CD4-positive, alpha-beta T cell (primary cell): ENCODE measurements around the gene PRSS27. TPM values are rescaled to one million over a fixed set of nuclear protein-coding genes. Genes with fewer than 3 reads are reported as not detected.

Experiments
- ATAC-seq: fragments of 200-7000 bp; cut with Tn5 transposase; one replicate; pipeline ENCODE4 v1.10.0; 2022; ENCODE audit warnings: mild to moderate bottlenecking; ENCODE audit not compliant: poor library complexity
- CTCF ChIA-PET: fragments of 350-600 bp; sonication (Branson Sonifier 250); formaldehyde crosslinking; loops from one replicate; lab custom pipeline; 2021; ENCODE audit warnings: antibody characterized with exemption, inconsistent platforms; lab: Charles Lee
- POLR2A ChIA-PET: fragments of 350-600 bp; sonication (Branson Sonifier 250); formaldehyde crosslinking; loops from one replicate; lab custom pipeline; 2021; ENCODE audit warnings: antibody characterized with exemption, inconsistent platforms; lab: Charles Lee
- DNase-seq, 14 experiments: peaks; one replicate each; pipeline ENCODE4 v3.0.0-alpha.2; 2013 to 2020; ENCODE audit warnings: mixed read lengths in 2 of 14
- H3K27ac ChIP-seq, 2 donors: one replicate each; pipeline versions ENCODE4 v1.5.1 to v1.7.0; 2013; ENCODE audit warnings: low read length in 2 of 2, low read depth in 1 of 2, mild to moderate bottlenecking in 1 of 2
- H3K27me3 ChIP-seq, 2 experiments: 1 replicate in 1 of 2; 2 replicates in 1 of 2; pipeline versions ENCODE4 v1.6.1 to v1.7.0; 2013; ENCODE audit warnings: low read length in 2 of 2, control low read depth in 1 of 2, mild to moderate bottlenecking in 1 of 2, moderate library complexity in 1 of 2; ENCODE audit not compliant: insufficient read depth in 2 of 2, control insufficient read depth in 1 of 2
- H3K36me3 ChIP-seq: one replicate; pipeline ENCODE4 v1.6.1; 2013; ENCODE audit warnings: low read length, control low read depth; ENCODE audit not compliant: insufficient read depth
- H3K4me1 ChIP-seq: one replicate; pipeline ENCODE4 v1.6.1; 2013; ENCODE audit warnings: low read length, control low read depth; ENCODE audit not compliant: insufficient read depth
- H3K4me3 ChIP-seq: one replicate; pipeline ENCODE4 v1.5.1; 2013; ENCODE audit warnings: mild to moderate bottlenecking, low read length, moderate library complexity
- H3K9me3 ChIP-seq, 2 experiments: 1 replicate in 1 of 2; 2 replicates in 1 of 2; pipeline versions ENCODE4 v1.6.1 to v1.7.0; 2013; ENCODE audit warnings: low read length in 2 of 2, mild to moderate bottlenecking in 2 of 2, control low read depth in 1 of 2, moderate library complexity in 1 of 2; ENCODE audit not compliant: control insufficient read depth in 1 of 2, insufficient read depth in 1 of 2
- H3K27ac Mint-ChIP-seq: one replicate; pipeline ENCODE4 v1.8.0; 2020; ENCODE audit warnings: mixed read lengths
- H3K27me3 Mint-ChIP-seq: one replicate; pipeline ENCODE4 v1.8.0; 2021; ENCODE audit warnings: mixed read lengths
- H3K36me3 Mint-ChIP-seq: one replicate; pipeline ENCODE4 v1.8.0; 2021; ENCODE audit warnings: low read depth, mixed read lengths
- H3K4me1 Mint-ChIP-seq: one replicate; pipeline ENCODE4 v1.8.0; 2021; ENCODE audit warnings: low read depth, mixed read lengths
- H3K4me3 Mint-ChIP-seq: one replicate; pipeline ENCODE4 v1.8.0; 2020; ENCODE audit warnings: mild to moderate bottlenecking, mixed read lengths
- H3K9me3 Mint-ChIP-seq: one replicate; pipeline ENCODE4 v1.8.0; 2020; ENCODE audit warnings: mixed read lengths
- intact Hi-C, 2 experiments: fragments of 100-400 bp; cut with DNase I in 1 of 2; cut with micrococcal nuclease in 1 of 2; formaldehyde crosslinking; loops; one replicate each; pipeline versions ENCODE4 v1.15.1 to v1.9.0; 2023 to 2025; cut with DNase I, micrococcal nuclease
- polyA plus RNA-seq, 2 donors: library from polyadenylated mRNA; unstranded; fragments of 120-200 nt; gene quantifications; one replicate each; pipeline ENCODE4 v1.2.1, GENCODE V29; 2013
- total RNA-seq, 174 experiments: library from RNA in 2 of 174; stranded (reverse) in 2 of 174; gene quantifications; one replicate each; pipeline ENCODE4 v1.2.3 and lab custom pipeline; 2021 to 2026
- TF ChIP-seq, protein P1 (sequence below): fragments of 200-600 bp; IDR thresholded peaks from one replicate; pipeline ENCODE4 v1.8.0; 2022; ENCODE audit warnings: antibody characterized with exemption, mild to moderate bottlenecking

PRSS27 gene
- total RNA-seq (under 1 TPM; 0.28 to 0.44 TPM), total RNA-seq (lab: John Stamatoyannopoulos, UW) (0.15 to 3.6 (median 1.1) reads per million in 172 experiments)
- polyA plus RNA-seq (2013, experiment 1 of 2) = 0.61 TPM
- polyA plus RNA-seq (2013, experiment 2 of 2) = 0.60 TPM

DNA sequence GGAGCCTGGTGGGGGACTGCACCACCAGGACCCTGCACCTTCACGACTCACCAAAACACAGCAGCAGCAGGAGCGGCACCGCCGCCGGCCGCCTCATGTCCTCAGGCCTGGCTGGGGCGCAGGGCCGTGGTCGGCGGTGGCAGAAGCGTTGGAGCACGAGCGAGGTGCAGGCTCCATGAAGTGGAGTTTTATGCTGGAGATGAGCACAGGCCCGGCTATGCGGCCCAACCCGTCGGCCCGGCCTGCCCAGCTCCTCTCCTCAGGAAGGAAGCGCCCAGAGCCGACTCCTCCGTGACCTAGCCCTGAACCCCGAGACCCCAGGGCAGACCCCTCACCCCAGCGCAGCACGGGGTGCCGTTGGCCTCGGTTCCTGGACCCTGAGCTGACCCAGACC lies at the start of gene PRSS27:
Gene PRSS27, minus strand, starts transcription at position 161 of the 394 bp plus-strand sequence. Its CDS starts 64 bp downstream, at position 97.
- peaks cover 5% of the 10 kb centered on the region for H3K27me3 Mint-ChIP-seq
- H3K36me3 Mint-ChIP-seq = no peaks in the 10 kb centered on the region
- Histone ChIP-seq H3K27me3 (peaks cover 0 to 2% of the 10 kb centered on the region in 2 experiments), H3K9me3 (no peaks in the 10 kb centered on the region), H3K4me1 (peaks cover 23% of the 10 kb centered on the region), H3K4me3 (peak within 1 kb of the TSS; percentile 55), H3K27ac (peak within 1 kb of the TSS in 1 of 2 donors; percentile 35), H3K36me3 (no peaks in the 10 kb centered on the region)
- H3K27ac Mint-ChIP-seq = peak within 1 kb of the TSS; percentile 30
- H3K9me3 Mint-ChIP-seq = no peaks in the 10 kb centered on the region
- POLR2A ChIA-PET = interaction anchor here (0.7 to 1.2 kb wide), 2 partner anchors 38 to 1534 kb away, joined by 3 read pairs; partner anchors contain the start of gene KCTD5
- ATAC-seq (no peak), DNase-seq (peak in 1 of 14 experiments; percentile 49)
- TF ChIP-seq, protein P1, sequence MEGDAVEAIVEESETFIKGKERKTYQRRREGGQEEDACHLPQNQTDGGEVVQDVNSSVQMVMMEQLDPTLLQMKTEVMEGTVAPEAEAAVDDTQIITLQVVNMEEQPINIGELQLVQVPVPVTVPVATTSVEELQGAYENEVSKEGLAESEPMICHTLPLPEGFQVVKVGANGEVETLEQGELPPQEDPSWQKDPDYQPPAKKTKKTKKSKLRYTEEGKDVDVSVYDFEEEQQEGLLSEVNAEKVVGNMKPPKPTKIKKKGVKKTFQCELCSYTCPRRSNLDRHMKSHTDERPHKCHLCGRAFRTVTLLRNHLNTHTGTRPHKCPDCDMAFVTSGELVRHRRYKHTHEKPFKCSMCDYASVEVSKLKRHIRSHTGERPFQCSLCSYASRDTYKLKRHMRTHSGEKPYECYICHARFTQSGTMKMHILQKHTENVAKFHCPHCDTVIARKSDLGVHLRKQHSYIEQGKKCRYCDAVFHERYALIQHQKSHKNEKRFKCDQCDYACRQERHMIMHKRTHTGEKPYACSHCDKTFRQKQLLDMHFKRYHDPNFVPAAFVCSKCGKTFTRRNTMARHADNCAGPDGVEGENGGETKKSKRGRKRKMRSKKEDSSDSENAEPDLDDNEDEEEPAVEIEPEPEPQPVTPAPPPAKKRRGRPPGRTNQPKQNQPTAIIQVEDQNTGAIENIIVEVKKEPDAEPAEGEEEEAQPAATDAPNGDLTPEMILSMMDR = no peak
- no peaks in the 10 kb centered on the region for H3K4me1 Mint-ChIP-seq
- CTCF ChIA-PET = no interaction called here
- H3K4me3 Mint-ChIP-seq = peak within 1 kb of the TSS; percentile 81
- intact Hi-C loops = loop anchor here in 1 of 2 experiments (2.0 to 5.0 kb wide), 2 partner anchors 47 to 147 kb away; no protein-coding TSS in a partner anchor

DNA sequence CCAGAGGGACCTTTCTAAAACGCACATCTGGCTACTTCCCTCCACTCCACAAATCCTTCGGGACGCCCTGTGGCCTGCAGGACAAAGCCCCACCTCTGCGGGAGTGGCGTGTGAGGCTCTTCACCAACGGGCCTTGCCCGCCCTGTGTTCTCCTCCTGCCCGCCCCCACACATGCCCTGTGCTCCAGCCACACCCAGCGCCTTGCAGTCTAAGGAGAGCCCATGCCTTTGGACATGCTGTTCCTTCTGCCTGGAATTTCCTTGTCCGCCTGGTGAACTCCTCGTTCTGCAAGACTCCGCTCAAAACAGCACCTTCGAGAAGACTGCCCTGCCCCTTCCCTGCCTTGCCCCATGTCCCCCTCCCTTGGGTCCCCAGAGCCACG lies 49.6 kb upstream of the PRSS27 start:
- intact Hi-C loops = no loop called here
- peaks cover 98% of the 10 kb centered on the region for H3K36me3 ChIP-seq
- H3K4me3 Mint-ChIP-seq = peak overlapping the region; percentile 58
- peak overlapping the region; percentile 64 for H3K27ac Mint-ChIP-seq
- H3K4me1 ChIP-seq = peaks cover 31% of the 10 kb centered on the region
- TF ChIP-seq, protein P1 = no peak
- ChIA-PET POLR2A (no interaction called here), CTCF (no interaction called here)
- H3K27ac ChIP-seq = no peak overlapping the region
- H3K9me3 Mint-ChIP-seq = no peaks in the 10 kb centered on the region
- H3K27me3 ChIP-seq = no peaks in the 10 kb centered on the region
- H3K36me3 Mint-ChIP-seq = peaks cover 94% of the 10 kb centered on the region
- H3K4me3 ChIP-seq = no peak overlapping the region
- H3K4me1 Mint-ChIP-seq = peaks cover 19% of the 10 kb centered on the region
- H3K9me3 ChIP-seq = no peaks in the 10 kb centered on the region
- ATAC-seq (peak; percentile 11), DNase-seq (no peak)
- H3K27me3 Mint-ChIP-seq = no peaks in the 10 kb centered on the region

DNA sequence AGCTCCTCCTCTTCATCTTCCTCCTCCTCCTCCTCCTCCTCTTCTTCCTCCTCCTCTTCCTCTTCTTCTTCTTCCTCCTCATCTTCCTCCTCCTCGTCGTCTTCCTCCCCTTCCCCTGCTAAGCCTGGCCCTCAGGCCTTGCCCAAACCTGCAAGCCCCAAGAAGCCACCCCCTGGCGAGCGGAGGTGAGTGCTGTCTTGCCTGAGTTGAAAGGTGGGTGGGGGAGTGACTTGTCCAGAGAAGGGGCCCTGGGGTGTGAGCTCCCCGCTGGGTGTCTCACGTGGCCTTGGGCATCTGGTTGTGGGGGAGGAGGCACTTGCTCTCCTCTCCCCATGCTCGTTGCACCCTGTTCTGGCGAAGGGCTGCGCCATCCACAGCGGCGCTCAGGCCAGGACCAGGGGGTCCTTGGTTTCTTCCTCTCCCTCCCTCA lies 49.1 kb upstream of the PRSS27 start:
- Mint-ChIP-seq H3K27ac (peak overlapping the region; percentile 64), H3K4me1 (peaks cover 19% of the 10 kb centered on the region), H3K4me3 (no peak overlapping the region), H3K9me3 (no peaks in the 10 kb centered on the region), H3K27me3 (no peaks in the 10 kb centered on the region), H3K36me3 (peaks cover 99% of the 10 kb centered on the region)
- no peaks in the 10 kb centered on the region for H3K9me3 ChIP-seq
- H3K4me3 ChIP-seq = no peak overlapping the region
- peaks cover 26% of the 10 kb centered on the region for H3K4me1 ChIP-seq
- peak in 1 of 14 experiments; percentile 27 for DNase-seq
- H3K27ac ChIP-seq = no peak overlapping the region
- CTCF ChIA-PET = no interaction called here
- POLR2A ChIA-PET = interaction anchor here (0.6 to 1.0 kb wide), 2 partner anchors 17 to 799 kb away, joined by 3 to 6 read pairs; partner anchors contain the start of gene SRRM2
- TF ChIP-seq, protein P1 = no peak
- no peak for ATAC-seq
- H3K36me3 ChIP-seq = peaks cover 98% of the 10 kb centered on the region
- no peaks in the 10 kb centered on the region for H3K27me3 ChIP-seq
- intact Hi-C loops = no loop called here
